HG03175 (cell line): ENCODE measurements around the gene DENND4B.
"Not testable (repeated sequence)": the region's sequence is repeated elsewhere in the genome, so short reads cannot be mapped to it uniquely, and the experiment has no call there.

Source experiments
- ATAC-seq: cut with Tn5 transposase; IDR thresholded peaks from one replicate; pipeline ENCODE4 v1.9.1; 2021; ENCODE audit warnings: mild to moderate bottlenecking, moderate library complexity; ENCODE audit not compliant: unreplicated experiment

DENND4B gene

GRCh38 chr1:153891042-153891441 lies 55.5 kb downstream of the DENND4B start:
- ATAC-seq, result not testable (repeated sequence)

- ATAC-seq, result no peak
These were observed 58.0 kb downstream of the DENND4B start for GRCh38 chr1:153888533-153888932.

- ATAC-seq, result no peak
These were observed 60.4 kb downstream of the DENND4B start for GRCh38 chr1:153886127-153886526.

- no peak for ATAC-seq
These were observed 63.3 kb downstream of the DENND4B start for GRCh38 chr1:153883223-153883622.

- ATAC-seq, result no peak
These were observed 64.1 kb downstream of the DENND4B start for GRCh38 chr1:153882296-153882912.

GRCh38 chr1:153881751-153882150 lies 64.8 kb downstream of the DENND4B start:
- ATAC-seq, result no peak

GRCh38 chr1:153880962-153881361 lies 65.6 kb downstream of the DENND4B start:
- no peak for ATAC-seq

- ATAC-seq, result no peak
These were observed 66.5 kb downstream of the DENND4B start for GRCh38 chr1:153880024-153880423.
